Neural cell (in vitro differentiated cells): Measurements from ENCODE around the gene TSSK1B.

Source experiments
- CTCF ChIP-seq: fragments of 450-650 bp; IDR thresholded peaks from 2 replicates; pipeline ENCODE4 v1.5.1; 2014; ENCODE audit warnings: antibody characterized with exemption, mild to moderate bottlenecking, moderate library complexity; ENCODE audit not compliant: poor library complexity, severe bottlenecking
- MXI1 ChIP-seq: fragments of 450-650 bp; conservative IDR thresholded peaks from 2 replicates; pipeline ENCODE4 v1.6.1; 2014; ENCODE audit warnings: antibody characterized with exemption, mild to moderate bottlenecking; ENCODE audit not compliant: poor library complexity, severe bottlenecking
- TAF1 ChIP-seq: IDR thresholded peaks from 2 replicates; pipeline ENCODE4 v1.6.1; 2012; ENCODE audit warnings: low read depth

GRCh38 chr5:113404269-113404668 is 30.5 kb downstream of the TSSK1B start:
- TF ChIP-seq TAF1 (no peak), CTCF (no peak), MXI1 (no peak)
